ENCODE data around the gene CAMK2D.
A peak's percentile ranks its signal among the peaks of the same experiment; 100 is the strongest.

The CAMK2D gene

GRCh38 chr4:113762186-113763028, 869 bp upstream of the CAMK2D start:
- peak; percentile 71 for DNase-seq (ENCODE audit: low read depth)

DNA sequence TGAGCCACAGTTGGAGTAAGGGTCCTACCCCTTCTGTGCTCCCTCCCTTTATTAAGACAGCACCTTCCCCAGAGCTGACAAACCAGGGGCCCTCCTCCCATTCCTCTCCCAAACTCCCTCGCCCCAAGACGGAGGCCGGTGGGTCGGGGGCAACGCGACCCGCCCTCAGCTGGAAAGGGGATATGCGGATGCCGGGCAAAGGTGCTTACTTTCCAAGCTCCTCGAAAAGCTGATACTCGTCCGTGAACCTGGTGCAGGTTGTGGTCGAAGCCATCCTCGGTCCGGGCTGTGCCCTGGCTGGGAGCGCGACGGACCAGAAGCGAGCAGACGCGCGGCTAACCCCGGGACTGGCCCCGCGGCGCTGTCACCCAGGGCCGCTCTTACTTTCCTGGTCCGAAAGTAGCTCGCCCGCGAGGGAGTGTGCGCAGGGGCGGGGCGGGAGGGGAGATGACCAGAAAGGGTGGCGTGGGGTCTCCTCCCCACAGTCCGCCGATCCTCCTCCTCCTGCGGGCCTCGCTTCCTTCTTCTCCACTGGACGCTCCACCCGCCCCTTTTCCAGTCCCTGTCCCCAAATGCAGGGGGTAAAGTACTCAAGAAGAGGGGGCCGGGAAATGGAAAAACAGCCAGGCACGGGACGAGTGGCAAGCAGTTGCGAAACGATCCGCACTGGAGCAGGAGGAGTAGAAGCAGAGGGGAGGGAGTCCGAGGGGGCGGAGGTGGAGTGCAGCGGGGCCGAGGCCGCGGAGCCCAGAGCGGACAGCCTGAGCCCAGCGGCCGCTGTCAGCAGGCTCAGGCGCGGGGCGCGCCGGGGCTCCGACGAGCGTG, 531 bp downstream of the CAMK2D start:
- no peak for DNase-seq (ENCODE audit: low read depth)

DNA sequence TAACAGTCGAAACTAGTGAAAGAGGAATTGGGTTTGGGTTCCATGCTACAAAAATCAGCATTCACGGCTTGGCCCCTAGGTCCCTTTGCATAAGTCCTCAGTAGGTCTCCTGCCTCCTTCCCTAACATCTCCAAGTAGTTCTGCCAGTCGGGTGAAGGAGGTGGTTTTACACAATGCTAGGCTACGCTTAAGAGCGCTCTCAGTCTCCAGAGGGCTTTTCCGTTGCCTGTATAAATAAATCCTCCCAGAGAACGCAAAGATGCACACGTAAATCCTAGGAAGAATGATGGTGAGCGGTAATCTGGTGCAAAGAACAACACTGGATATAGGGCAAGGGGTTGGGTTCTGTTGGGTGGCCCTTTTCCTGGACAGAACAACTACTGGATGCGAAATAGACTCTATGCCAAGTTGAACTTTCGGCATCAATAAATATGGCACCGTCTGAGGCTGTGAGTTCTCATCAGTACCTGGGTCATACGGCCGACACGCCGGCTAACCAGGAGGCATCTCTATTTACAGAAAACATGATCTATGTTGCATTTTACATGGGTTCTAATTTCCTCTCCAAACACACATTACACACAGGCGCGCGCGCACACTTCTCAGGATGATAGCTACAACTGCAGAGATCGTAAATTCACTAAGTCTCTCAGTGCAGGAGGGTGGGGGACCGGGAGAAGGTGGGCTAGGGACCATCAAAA, 1.3 kb downstream of the CAMK2D start:
- no peak for DNase-seq (ENCODE audit: low read depth)

- no peak for DNase-seq (ENCODE audit: low read depth)
Observed at GRCh38 chr4:113759696-113760093, 1.8 kb downstream of the CAMK2D start.

GRCh38 chr4:113758372-113758771, 3.2 kb downstream of the CAMK2D start:
- no peak for DNase-seq (ENCODE audit: low read depth)

DNA sequence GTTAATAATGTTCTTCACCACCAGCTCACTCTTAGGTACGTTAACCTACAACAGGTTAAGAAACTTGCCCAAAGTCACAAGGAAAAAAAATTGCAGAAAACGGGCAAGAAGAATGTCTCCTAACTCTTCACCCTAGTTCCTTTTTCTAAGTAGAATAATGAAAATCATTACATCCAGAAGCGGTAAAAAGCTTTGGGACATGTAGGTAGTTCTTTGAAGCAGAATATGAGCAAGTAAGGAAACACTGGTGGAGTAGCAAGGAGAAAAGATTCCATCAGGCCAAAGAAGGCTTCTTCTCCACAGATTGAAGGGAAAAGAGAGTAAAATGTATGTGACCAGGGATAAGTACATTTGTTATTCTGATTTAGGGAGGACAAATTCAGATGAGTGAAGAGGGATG, 4.1 kb downstream of the CAMK2D start:
- no peak for DNase-seq (ENCODE audit: low read depth)

- DNase-seq (ENCODE audit: low read depth): no peak
Observed at GRCh38 chr4:113756005-113756410, 5.5 kb downstream of the CAMK2D start.

DNA sequence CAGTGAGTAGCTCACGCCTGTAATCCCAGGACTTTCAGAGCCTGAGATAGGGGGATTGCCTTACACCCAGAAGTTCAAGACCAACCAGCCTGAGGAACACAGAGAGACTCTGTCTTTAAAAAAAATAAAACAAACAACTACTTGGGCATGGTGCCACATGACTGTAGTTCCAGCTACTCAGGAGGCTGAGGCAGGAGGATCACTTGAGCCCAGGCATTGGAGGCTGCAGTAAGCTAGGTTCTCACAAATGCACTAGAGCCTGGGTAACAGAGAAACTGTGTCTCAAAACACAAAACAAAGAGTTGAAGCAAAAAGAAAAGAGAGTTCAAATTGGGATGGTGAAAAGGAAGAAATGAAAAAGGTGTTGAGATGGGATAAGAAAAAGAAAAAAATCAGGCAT, 10.8 kb downstream of the CAMK2D start:
- DNase-seq (ENCODE audit: low read depth): no peak

GRCh38 chr4:113750296-113750695, 11.2 kb downstream of the CAMK2D start:
- no peak for DNase-seq (ENCODE audit: low read depth)

DNA sequence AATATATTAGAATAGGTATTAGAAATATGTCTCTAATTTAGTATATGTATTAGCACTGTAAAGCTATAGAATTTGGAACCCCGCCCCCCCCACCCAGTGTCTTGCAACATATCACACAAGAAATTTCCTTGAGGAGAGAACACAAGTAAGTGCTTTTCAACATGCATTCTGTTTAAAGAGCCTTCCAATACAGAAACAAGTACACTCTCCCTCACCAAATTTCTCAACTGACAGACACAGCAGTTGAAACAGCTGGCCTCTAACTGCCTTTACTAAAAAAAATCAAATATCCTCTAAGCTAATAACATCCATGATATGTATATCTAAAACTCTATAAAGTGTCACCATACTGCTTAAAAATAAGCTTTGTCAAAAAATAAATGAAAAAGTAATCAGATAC, 12.4 kb downstream of the CAMK2D start:
- no peak for DNase-seq (ENCODE audit: low read depth)

DNA sequence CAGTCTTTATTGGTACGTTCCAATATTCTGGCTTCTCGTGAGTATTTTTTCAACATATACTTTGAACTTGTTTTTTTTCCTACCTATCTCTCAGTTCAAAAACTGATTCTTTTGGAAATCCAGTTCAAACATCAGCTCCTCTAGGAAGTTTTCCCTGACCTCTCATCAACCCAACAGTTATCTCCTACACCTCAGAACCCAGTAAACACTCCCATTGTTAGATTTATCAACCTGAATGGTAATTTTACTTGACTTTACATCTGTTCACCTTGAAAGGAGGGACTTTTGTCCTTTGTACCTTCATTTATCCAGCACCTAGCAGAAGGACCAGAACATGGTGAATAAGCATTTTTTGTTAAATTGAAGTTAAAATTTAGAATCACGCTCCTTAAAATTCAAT, 13.6 kb downstream of the CAMK2D start:
- DNase-seq (ENCODE audit: low read depth): no peak

DNA sequence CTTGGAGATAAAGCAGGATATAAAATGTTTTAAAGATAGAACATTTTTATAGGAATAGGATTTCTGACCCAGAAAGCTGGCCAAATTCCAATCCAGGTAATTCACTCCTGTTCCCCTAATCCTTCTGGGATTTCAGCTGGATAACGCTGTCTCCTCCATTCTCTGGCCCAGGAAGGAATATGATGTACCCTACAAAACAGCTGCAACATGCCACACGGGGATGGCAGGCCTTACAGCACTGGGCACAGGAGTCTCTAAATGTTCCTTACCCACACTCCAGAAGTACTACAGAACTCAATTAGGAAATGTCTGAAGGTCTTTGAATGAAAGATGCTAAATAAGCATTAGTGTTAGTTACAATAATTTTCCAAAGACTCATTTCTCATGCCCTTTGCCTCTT, 15.8 kb downstream of the CAMK2D start:
- DNase-seq (ENCODE audit: low read depth): no peak

DNA sequence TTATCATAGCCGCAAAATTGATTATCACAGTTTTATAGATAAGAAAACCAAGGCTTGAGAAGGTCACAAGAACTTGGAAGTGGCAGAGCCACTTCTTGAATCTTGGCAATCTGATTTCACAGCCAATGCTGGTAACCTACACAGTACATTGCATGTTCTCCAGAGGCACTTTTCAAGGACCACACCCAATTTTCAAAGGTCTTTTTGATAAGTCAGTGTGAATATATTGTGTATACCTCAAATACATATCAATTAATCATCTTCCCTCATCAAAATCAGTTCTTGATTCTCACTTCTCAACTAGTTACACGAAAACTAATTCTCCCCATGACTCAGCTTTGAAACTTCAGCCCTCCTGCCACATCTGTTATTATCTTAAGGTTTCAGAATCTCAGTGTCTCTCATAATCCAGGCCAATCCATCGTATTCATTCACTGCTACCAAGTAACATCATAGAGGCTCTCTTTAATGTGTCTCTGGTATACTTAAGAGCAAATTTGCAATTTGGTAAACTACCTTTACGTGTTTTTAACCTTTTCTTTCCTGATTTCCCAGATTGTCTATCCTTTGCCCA, 16.8 kb downstream of the CAMK2D start:
- no peak for DNase-seq (ENCODE audit: low read depth)

- DNase-seq (ENCODE audit: low read depth): no peak
Observed at GRCh38 chr4:113743690-113744089, 17.8 kb downstream of the CAMK2D start.

GRCh38 chr4:113742643-113743042, 18.9 kb downstream of the CAMK2D start:
- DNase-seq (ENCODE audit: low read depth): no peak

DNA sequence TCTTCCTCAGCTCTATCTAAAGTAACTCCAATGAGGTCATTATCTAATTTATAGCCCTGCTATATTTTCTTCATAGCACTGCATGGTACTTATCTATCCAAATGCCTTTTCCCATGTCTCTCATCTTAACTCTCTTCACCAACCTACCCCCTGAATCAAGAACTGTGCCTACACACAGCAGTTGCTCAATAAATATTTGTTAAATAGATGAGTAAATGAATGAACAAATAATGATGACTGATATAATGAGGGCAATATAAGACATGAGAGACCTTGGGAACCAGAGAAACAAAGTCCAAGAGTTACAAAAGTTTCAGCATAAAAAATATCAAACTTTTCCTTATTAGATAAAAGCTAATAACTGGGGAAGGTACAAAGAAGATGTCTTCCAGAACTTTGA, 19.6 kb downstream of the CAMK2D start:
- no peak for DNase-seq (ENCODE audit: low read depth)

DNA sequence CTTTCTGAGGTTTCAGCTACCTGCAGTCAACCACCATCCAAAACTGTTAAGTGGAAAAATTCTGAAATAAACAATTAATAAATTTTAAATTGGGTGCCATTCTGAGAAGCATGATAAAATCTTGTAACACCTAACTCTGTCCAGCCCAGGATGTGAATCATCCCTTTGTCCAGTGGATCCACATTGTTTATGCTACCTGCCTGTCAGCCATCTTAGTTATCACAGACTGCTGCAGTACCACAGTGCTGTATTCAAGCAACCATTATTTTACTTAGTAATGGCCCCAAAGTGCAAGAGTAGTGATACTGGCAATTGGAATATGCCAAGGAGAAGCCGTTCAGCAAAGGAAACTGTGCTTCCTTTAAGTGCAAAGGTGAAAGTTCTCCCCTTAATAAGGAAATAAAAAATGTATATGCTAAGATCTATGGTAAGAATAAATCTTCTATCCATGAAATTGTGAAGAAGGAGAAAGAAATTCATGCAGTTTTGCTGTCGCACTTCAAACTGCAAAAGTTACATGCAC, 20.6 kb downstream of the CAMK2D start:
- no peak for DNase-seq (ENCODE audit: low read depth)

- no peak for DNase-seq (ENCODE audit: low read depth)
Observed at GRCh38 chr4:113739197-113739596, 22.3 kb downstream of the CAMK2D start.

GRCh38 chr4:113738251-113738650, 23.3 kb downstream of the CAMK2D start:
- DNase-seq (ENCODE audit: low read depth): no peak

DNA sequence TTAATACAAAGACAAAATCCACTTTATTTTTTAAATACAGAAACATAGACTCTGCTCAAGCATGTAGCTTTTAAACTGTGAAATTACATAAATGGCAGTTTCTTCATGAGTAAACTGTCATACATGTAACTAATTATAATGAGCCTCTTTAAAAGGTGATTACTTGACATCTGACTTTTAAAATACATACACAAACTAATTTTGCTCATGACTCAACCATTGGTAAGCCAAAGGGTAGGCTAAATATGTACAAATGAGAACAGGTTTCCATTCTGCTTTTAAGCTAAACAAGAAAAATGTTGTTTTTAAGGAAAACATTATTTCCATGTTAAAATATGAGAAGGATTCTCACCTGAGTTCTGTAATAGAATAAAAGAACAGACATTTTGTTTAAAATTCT, 27.9 kb downstream of the CAMK2D start:
- no peak for DNase-seq (ENCODE audit: low read depth)

DNA sequence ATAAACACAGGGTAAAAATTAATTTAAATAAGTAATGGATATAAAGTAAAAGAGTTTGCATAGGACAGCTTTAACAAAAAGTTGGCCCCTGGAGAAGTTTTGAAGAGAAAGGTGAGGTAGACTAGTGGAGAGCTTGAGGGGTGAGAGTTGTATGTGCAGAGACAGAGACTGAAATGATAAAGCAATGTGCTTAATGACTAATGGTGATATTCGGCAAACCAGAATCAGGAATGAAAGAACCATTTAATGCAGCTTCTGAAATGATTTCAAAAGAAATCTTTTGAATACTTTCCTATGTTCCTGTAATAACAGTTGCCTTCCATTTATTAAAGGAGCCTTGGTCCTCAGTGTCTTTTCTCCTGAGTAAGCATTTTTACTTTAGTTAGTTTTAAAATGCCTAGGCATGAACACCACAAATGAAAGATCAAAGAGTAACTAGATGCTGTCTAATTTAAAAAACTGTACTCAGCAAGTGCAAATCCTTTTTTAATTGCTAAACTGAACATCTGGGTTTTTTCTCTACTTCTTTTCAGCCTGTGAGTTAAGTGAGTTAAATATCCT, 28.5 kb downstream of the CAMK2D start:
- no peak for DNase-seq (ENCODE audit: low read depth)

All from CMK (cell line).